HG02852 (cell line): ENCODE results near the gene IFT122.

Source experiments
- ATAC-seq: cut with Tn5 transposase; IDR thresholded peaks from one replicate; pipeline ENCODE4 v1.9.1; 2021; ENCODE audit warnings: mild to moderate bottlenecking, moderate library complexity; ENCODE audit not compliant: unreplicated experiment

IFT122 gene

DNA sequence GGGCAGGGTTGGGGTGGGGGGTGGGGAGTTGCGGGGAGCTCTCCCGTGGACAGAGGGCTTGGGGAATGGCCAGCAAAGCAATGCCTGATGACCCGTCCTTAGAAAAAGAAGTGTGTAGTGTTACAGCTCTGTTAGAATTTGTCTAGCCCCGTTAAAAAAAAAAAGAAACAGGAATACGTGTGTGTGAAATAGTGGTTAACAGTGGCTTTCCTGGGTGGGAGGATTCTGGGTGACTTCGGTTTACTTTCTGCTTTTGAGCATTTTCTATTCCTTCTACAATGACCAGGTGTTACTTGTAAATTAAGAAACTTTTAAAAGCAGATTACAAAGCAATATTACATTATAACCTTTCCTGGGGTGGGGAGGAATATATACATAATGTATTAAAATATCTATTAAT, 127.9 kb downstream of the IFT122 start:
- ATAC-seq, result no peak

- ATAC-seq, result no peak
Observed at GRCh38 chr3:129569856-129570255, 129.8 kb downstream of the IFT122 start.
